GM23338 (cell line): ENCODE measurements around the gene DIRAS3.

Source experiments
- CTCF ChIP-seq, 2 experiments: fragments of 200-600 bp in 1 of 2; sonication (generic) in 1 of 2; conservative IDR thresholded peaks; 2 replicates each; pipeline versions ENCODE4 v1.5.1 to v1.6.1; 2016 to 2017; ENCODE audit warnings: antibody characterized with exemption in 2 of 2, low read depth in 2 of 2, mild to moderate bottlenecking in 2 of 2, moderate library complexity in 1 of 2
- EZH2phosphoT487 ChIP-seq: fragments of 200-600 bp; sonication (generic); IDR thresholded peaks from one replicate; pipeline ENCODE4 v1.8.1; 2018; ENCODE audit warnings: antibody characterized with exemption; ENCODE audit not compliant: unreplicated experiment
- NANOG ChIP-seq: IDR thresholded peaks from 2 replicates; pipeline ENCODE4 v1.6.1; 2016; ENCODE audit warnings: antibody characterized with exemption, borderline replicate concordance
- POLR2AphosphoS5 ChIP-seq: IDR thresholded peaks from 2 replicates; pipeline ENCODE4 v1.6.1; 2016; ENCODE audit warnings: antibody characterized with exemption, low read depth

- peak in 1 of 2 experiments; percentile 25; a peak in 1 of 4 replicates for TF ChIP-seq CTCF (conservative IDR thresholded peaks at IDR 0.05; ENCODE audit: low read depth in 2 of 2)
- TF ChIP-seq POLR2AphosphoS5: no peak
- TF ChIP-seq EZH2phosphoT487: no peak
- no peak for TF ChIP-seq NANOG
Measured at GRCh38 chr1:68065766-68066165, 15.3 kb upstream of the DIRAS3 start.
